Osteoblast (primary cell): Measurements from ENCODE around the gene PRKCA. TPM values are rescaled to one million over a fixed set of nuclear protein-coding genes. Genes with fewer than 3 reads are reported as not detected.

Experiments used
- DNase-seq: peaks from one replicate; pipeline ENCODE4 v3.0.0; 2011; ENCODE audit warnings: low spot score, mixed read lengths; ENCODE audit not compliant: insufficient read length; ENCODE audit errors: missing footprints
- H2AFZ ChIP-seq: 2 replicates; pipeline ENCODE4 v1.6.0; 2011; ENCODE audit warnings: mild to moderate bottlenecking, low read length
- H3K27ac ChIP-seq: 2 replicates; pipeline ENCODE4 v1.5.1; 2011; ENCODE audit warnings: mild to moderate bottlenecking, low read depth, low read length, moderate library complexity
- H3K27me3 ChIP-seq: 2 replicates; pipeline ENCODE4 v1.6.0; 2012; ENCODE audit warnings: mild to moderate bottlenecking, control low read depth, inconsistent platforms, low read length, moderate library complexity; ENCODE audit not compliant: insufficient read depth
- H3K36me3 ChIP-seq: 2 replicates; pipeline ENCODE4 v1.5.1; 2011; ENCODE audit warnings: mild to moderate bottlenecking, low read length, control low read depth, moderate library complexity; ENCODE audit not compliant: insufficient read depth
- H3K4me1 ChIP-seq: 2 replicates; pipeline ENCODE4 v1.5.1; 2011; ENCODE audit warnings: mild to moderate bottlenecking, low read length, control low read depth, moderate library complexity; ENCODE audit not compliant: insufficient read depth
- H3K4me2 ChIP-seq: 2 replicates; pipeline ENCODE4 v1.6.0; 2011; ENCODE audit warnings: mild to moderate bottlenecking, low read length; ENCODE audit not compliant: insufficient read depth
- H3K4me3 ChIP-seq: fragments of 200-600 bp; sonication (generic); 3 replicates; pipeline ENCODE4 v1.5.1; 2012; ENCODE audit warnings: mild to moderate bottlenecking, low read length, inconsistent platforms; ENCODE audit not compliant: insufficient read depth
- H3K79me2 ChIP-seq: 2 replicates; pipeline ENCODE4 v1.6.0; 2012; ENCODE audit warnings: mild to moderate bottlenecking, low read length, control low read depth, inconsistent platforms; ENCODE audit not compliant: insufficient read depth
- H3K9me3 ChIP-seq: 2 replicates; pipeline ENCODE4 v1.5.1; 2011; ENCODE audit warnings: low read depth, low read length, control low read depth
- H4K20me1 ChIP-seq: 2 replicates; pipeline ENCODE4 v1.6.0; 2012; ENCODE audit warnings: mild to moderate bottlenecking, low read length, control low read depth; ENCODE audit not compliant: insufficient read depth
- total RNA-seq: library from RNA; depleted of rRNA; stranded (reverse); fragments of >200 nt; gene quantifications from 2 replicates; pipeline ENCODE4 v1.2.3, GENCODE V29; 2012
- TF ChIP-seq, protein P1 (sequence below): IDR thresholded peaks from 2 replicates; pipeline ENCODE4 v1.5.1; 2011; ENCODE audit warnings: mild to moderate bottlenecking, low read depth, low read length, moderate library complexity; ENCODE audit errors: extremely low read depth

The PRKCA gene
- total RNA-seq, 1 donor = 46.0 TPM

DNA sequence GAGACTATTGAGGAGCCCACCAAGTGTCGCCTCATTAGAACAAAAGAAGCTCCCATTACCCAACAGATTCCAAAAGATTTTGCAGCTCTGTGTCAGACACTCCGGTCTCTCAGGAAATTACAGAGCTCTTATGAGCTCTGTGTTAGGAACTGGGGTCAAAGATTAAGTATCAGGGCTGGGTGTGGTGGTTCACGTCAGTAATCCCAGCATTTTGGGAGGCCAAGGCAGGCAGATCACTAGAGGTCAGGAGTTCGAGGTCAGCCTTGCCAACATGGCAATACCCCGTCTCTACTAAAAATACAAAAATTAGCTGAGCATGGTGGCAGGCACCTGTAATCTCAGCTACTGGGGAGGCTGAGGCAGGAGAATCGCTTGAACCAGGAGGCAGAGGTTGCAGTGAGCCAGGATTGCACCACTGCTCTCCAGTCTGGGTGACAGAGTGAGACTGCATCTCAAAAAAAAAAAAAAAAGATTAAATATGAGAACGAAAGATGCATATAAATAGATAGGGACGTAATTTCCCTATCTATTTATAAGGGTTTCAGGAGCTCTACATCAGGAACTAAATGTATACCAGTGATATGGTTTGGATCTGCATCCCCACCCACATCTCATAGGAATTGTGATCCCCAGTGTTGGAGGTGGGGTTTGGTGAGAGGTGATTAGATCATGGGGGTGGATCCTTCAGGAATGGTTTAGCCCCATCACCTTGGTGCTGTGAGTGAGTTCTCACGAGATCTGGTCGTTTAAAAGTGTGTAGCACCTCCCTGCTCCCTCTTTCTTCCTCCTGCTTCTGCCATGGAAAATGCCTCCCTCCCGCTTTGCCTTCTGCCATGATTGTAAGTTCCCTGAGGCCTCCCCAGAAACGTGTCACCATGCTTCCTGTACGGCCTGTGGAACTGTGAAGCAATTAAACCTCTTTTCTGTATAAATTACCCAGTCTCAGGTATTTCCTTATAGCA is 111.4 kb downstream of the PRKCA start:
- TF ChIP-seq, protein P1, sequence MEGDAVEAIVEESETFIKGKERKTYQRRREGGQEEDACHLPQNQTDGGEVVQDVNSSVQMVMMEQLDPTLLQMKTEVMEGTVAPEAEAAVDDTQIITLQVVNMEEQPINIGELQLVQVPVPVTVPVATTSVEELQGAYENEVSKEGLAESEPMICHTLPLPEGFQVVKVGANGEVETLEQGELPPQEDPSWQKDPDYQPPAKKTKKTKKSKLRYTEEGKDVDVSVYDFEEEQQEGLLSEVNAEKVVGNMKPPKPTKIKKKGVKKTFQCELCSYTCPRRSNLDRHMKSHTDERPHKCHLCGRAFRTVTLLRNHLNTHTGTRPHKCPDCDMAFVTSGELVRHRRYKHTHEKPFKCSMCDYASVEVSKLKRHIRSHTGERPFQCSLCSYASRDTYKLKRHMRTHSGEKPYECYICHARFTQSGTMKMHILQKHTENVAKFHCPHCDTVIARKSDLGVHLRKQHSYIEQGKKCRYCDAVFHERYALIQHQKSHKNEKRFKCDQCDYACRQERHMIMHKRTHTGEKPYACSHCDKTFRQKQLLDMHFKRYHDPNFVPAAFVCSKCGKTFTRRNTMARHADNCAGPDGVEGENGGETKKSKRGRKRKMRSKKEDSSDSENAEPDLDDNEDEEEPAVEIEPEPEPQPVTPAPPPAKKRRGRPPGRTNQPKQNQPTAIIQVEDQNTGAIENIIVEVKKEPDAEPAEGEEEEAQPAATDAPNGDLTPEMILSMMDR = no peak
- H3K79me2 ChIP-seq = peaks cover 84% of the 10 kb centered on the region
- no peaks in the 10 kb centered on the region for H3K27me3 ChIP-seq
- H3K4me2 ChIP-seq = no peak overlapping the region
- no peak for DNase-seq
- H3K36me3 ChIP-seq = no peaks in the 10 kb centered on the region
- no peak overlapping the region for H2AFZ ChIP-seq
- H3K4me3 ChIP-seq = no peak overlapping the region
- H3K4me1 ChIP-seq = no peaks in the 10 kb centered on the region
- H3K9me3 ChIP-seq = no peaks in the 10 kb centered on the region
- H4K20me1 ChIP-seq = peaks cover 54% of the 10 kb centered on the region
- H3K27ac ChIP-seq = no peak overlapping the region

DNA sequence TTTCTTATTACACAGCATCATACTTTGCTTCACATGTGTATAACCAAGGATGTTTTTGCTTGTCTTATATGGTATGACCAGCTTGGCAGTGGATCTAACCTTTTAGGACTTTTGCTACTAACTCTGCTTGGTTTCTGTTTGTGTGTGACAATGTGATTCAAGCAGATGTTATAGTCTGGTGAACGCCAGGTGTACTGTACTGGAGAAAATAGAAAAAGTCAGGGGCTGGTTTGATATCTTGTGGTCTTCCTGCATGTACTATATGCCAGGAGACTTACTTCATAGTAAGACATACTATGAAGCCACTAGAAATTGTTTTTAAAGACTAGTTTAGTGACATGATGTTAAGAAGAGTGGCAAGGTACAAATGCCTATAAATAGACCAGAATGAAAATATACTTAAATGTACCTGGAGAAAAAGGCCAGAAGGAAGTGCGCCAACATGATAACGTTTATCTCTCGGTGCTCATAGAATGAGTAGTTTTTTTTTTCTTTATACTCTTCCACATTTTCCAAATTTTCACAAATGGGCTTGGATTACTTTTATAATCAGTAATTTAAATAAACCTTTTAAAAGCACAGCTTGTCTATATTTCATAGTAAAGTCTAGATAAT is 112.3 kb downstream of the PRKCA start:
- Histone ChIP-seq H4K20me1 (peaks cover 54% of the 10 kb centered on the region), H2AFZ (no peak overlapping the region), H3K27me3 (no peaks in the 10 kb centered on the region), H3K79me2 (peaks cover 80% of the 10 kb centered on the region), H3K4me3 (no peak overlapping the region), H3K27ac (no peak overlapping the region), H3K4me1 (no peaks in the 10 kb centered on the region), H3K4me2 (no peak overlapping the region), H3K9me3 (no peaks in the 10 kb centered on the region), H3K36me3 (no peaks in the 10 kb centered on the region)
- DNase-seq = no peak
- TF ChIP-seq, protein P1 = no peak

DNA sequence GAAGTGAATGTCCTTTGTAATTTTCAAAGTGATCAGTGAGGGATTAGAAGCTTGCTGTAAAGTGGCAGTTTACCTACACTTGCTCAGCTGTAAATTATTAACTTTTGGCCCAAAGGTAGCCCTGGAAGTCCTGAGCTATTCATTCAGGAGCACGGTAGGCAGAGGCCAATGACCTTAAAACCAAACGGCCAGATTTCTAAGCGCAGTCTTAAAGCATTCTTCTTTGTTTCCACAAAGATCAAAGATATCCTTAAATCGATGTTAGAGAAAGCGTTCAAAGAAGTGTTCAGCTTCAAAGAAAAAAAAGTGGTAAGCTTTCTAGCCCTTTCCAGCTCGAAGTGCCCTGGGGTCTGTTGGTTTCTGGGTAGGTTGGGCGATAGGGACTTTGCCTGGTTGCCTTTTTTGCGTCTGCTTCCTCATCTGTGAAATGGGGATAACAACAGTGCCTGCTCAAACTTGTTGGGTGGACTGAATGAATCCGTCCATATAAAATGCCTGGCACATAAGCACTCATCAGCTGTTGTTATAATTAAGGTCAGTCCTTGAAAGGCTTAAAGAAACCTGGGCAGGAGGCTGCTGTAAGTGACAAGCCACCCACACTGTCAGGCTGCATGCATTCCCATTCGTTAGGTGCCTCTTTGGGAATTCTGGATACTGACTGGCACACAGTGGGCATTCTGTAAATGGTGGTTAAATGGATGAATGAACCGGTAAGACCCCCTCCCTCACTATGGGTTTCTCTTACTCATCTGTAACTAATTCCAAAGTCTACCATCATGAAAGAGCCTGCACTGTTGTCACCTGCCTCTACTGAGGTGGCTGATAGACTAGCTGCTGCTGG is 113.2 kb downstream of the PRKCA start:
- no peak overlapping the region for H2AFZ ChIP-seq
- H3K27me3 ChIP-seq = no peaks in the 10 kb centered on the region
- H4K20me1 ChIP-seq = peaks cover 51% of the 10 kb centered on the region
- no peak overlapping the region for H3K4me3 ChIP-seq
- TF ChIP-seq, protein P1 = no peak
- DNase-seq = no peak
- H3K4me1 ChIP-seq = no peaks in the 10 kb centered on the region
- no peak overlapping the region for H3K4me2 ChIP-seq
- peaks cover 81% of the 10 kb centered on the region for H3K79me2 ChIP-seq
- H3K9me3 ChIP-seq = no peaks in the 10 kb centered on the region
- no peak overlapping the region for H3K27ac ChIP-seq
- no peaks in the 10 kb centered on the region for H3K36me3 ChIP-seq
